Spleen (tissue), 3 donors: ENCODE results near the gene SZRD1.

Source experiments
- POLR2A ChIP-seq, 3 donors: fragments of 450-650 bp; IDR thresholded peaks; one replicate each; pipeline ENCODE4 v1.5.1; 2017; ENCODE audit warnings: antibody characterized with exemption in 3 of 3, mild to moderate bottlenecking in 1 of 3
- POLR2AphosphoS5 ChIP-seq, 3 donors: sonication (generic); formaldehyde crosslinking; IDR thresholded peaks; one replicate each; pipeline ENCODE4 v1.5.1; 2017; ENCODE audit warnings: antibody characterized with exemption in 3 of 3

DNA sequence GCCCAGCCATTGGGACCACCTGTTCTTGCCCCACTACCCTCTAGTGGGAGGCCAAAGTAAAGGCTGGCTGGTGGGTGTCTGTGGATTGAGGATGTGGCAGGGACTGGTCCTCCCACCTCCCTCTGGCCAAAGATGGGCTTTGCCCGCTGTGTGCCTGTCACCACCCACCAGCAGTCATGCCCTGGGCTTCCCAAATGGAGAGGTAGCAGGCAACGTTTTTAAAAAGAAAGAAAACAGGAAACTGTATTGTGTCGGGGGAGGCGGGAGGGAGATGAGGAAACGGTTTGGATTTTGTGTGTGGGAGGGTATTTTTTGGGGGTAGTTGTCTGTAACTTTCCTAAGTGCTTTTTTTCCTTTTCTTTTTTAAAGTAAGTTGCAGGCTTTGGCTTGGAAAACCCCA, 30.1 kb downstream of the SZRD1 start:
- TF ChIP-seq POLR2A (IDR thresholded peaks at IDR 0.05): no peak
- no peak for TF ChIP-seq POLR2AphosphoS5 (IDR thresholded peaks at IDR 0.05)
